MM.1S (cell line): ENCODE measurements around the gene LRATD1.

ENCODE experiments used
- CTCF ChIP-seq: fragments of 300-600 bp; sonication (generic); IDR thresholded peaks from 2 replicates; pipeline ENCODE4 v1.5.1; 2016; ENCODE audit warnings: antibody characterized with exemption, low read length, mixed read lengths
- EZH2 ChIP-seq: fragments of 300-600 bp; sonication (generic); optimal IDR thresholded peaks from 2 replicates; pipeline ENCODE3; 2017; ENCODE audit warnings: low read depth, mild to moderate bottlenecking, antibody characterized with exemption, low read length, mixed read lengths
- EZH2phosphoT487 ChIP-seq: fragments of 300-600 bp; sonication (generic); IDR thresholded peaks from 2 replicates; pipeline ENCODE4 v1.6.1; 2018; ENCODE audit warnings: antibody characterized with exemption, low read length

GRCh38 chr2:14678761-14679160 lies 46.2 kb downstream of the LRATD1 start:
- no peak for TF ChIP-seq EZH2
- TF ChIP-seq CTCF = no peak
- no peak for TF ChIP-seq EZH2phosphoT487
